Right cardiac atrium (tissue), 5 donors: ENCODE measurements around the gene RHBDL2. TPM values are rescaled to one million over a fixed set of nuclear protein-coding genes. Genes with fewer than 3 reads are reported as not detected.

Source experiments
- ATAC-seq, 2 donors: fragments of 200-7000 bp; cut with Tn5 transposase; one replicate each; pipeline versions ENCODE4 v1.8.0 to v1.9.1; 2020; ENCODE audit warnings: moderate library complexity in 2 of 2, mild to moderate bottlenecking in 1 of 2
- DNase-seq, 3 donors: peaks; one replicate each; pipeline ENCODE4 v3.0.0-alpha.2; 2020
- H3K27ac ChIP-seq: one replicate; pipeline ENCODE4 v1.5.1; 2013; ENCODE audit warnings: mild to moderate bottlenecking, low read length, control low read depth, moderate library complexity
- H3K27me3 ChIP-seq: one replicate; pipeline ENCODE4 v1.6.1; 2013; ENCODE audit not compliant: control insufficient read depth, insufficient read depth
- H3K4me1 ChIP-seq: one replicate; pipeline ENCODE4 v1.6.1; 2013; ENCODE audit warnings: low read length; ENCODE audit not compliant: control insufficient read depth, insufficient read depth
- H3K4me3 ChIP-seq: one replicate; pipeline ENCODE4 v1.5.1; 2013; ENCODE audit warnings: low read length, control low read depth
- H3K9me3 ChIP-seq: one replicate; pipeline ENCODE4 v1.6.1; 2013; ENCODE audit warnings: low read length; ENCODE audit not compliant: control insufficient read depth
- WGBS: extraction: QIAGEN DNeasy Blood & Tissue Kit; methylation state at CpG from one replicate; pipeline ENCODE4 v1.1.7; 2013; 5-methylcytosine and 5-hydroxymethylcytosine counted together
- intact Hi-C, 4 donors: fragments of 100-400 bp; cut with DNase I; formaldehyde crosslinking; loops; one replicate each; pipeline versions ENCODE4 v1.11.0 to v1.14.0; 2022 to 2023
- polyA plus RNA-seq: library from polyadenylated mRNA; stranded (reverse); fragments of 200-250 nt; gene quantifications from one replicate; pipeline ENCODE4 v1.2.3, GENCODE V29; 2013
- total RNA-seq, 4 donors: library from RNA; stranded (reverse); fragmentation: NEBNext Ultra II Directional; extraction: Animal tissue kit (Norgen Biotek cat#: 25700); gene quantifications; one replicate each; pipeline ENCODE4 v1.2.1, GENCODE V29; 2021
- donor health status: healthy with polysubstance abuse.
- donor health status: DM: no; HTN: yes; CAD: no.
- donor health status: DM: no; HTN: no; CAD: no.
- donor health status: DM: no; HTN: yes; CAD: no; lungs with severe emphysema.
- donor health status: DM: yes; HTN: yes; CAD: no.

RHBDL2 gene
- total and polyA plus RNA-seq, 5 donors = 0.23 to 0.39 (median 0.26) TPM; not detected in 1

- Histone ChIP-seq H3K4me1 (no peaks in the 10 kb centered on the region), H3K27me3 (no peaks in the 10 kb centered on the region), H3K4me3 (no peak overlapping the region), H3K27ac (no peak overlapping the region), H3K9me3 (no peaks in the 10 kb centered on the region)
- over 99% methylated on average over 2 of the region's 2 CpGs for WGBS
- intact Hi-C loops = no loop called here
- DNase-seq = no peak
- no peak for ATAC-seq
These were observed 35.6 kb downstream of the RHBDL2 start for GRCh38 chr1:38905985-38906384.

- Histone ChIP-seq H3K27me3 (no peaks in the 10 kb centered on the region), H3K27ac (no peak overlapping the region), H3K4me1 (peaks cover 2% of the 10 kb centered on the region), H3K4me3 (no peak overlapping the region), H3K9me3 (no peaks in the 10 kb centered on the region)
- 51% methylated on average over 4 of the region's 4 CpGs for WGBS
- ATAC-seq = peak in 1 of 2 donors; percentile 56
- no peak for DNase-seq
- intact Hi-C loops = no loop called here
These were observed 42.1 kb downstream of the RHBDL2 start for GRCh38 chr1:38899560-38899959.

GRCh38 chr1:38898653-38899230 lies 42.9 kb downstream of the RHBDL2 start:
- intact Hi-C loops = no loop called here
- no peaks in the 10 kb centered on the region for H3K9me3 ChIP-seq
- H3K27ac ChIP-seq = no peak overlapping the region
- no peaks in the 10 kb centered on the region for H3K27me3 ChIP-seq
- DNase-seq (no peak), ATAC-seq (no peak)
- H3K4me1 ChIP-seq = peaks cover 2% of the 10 kb centered on the region
- no peak overlapping the region for H3K4me3 ChIP-seq

GRCh38 chr1:38896169-38896568 lies 45.5 kb downstream of the RHBDL2 start:
- Histone ChIP-seq H3K9me3 (no peaks in the 10 kb centered on the region), H3K4me1 (peaks cover 2% of the 10 kb centered on the region), H3K27ac (no peak overlapping the region), H3K4me3 (no peak overlapping the region), H3K27me3 (no peaks in the 10 kb centered on the region)
- 83% methylated on average over 2 of the region's 2 CpGs for WGBS
- DNase-seq (no peak), ATAC-seq (no peak)
- intact Hi-C loops = no loop called here

- Histone ChIP-seq H3K27ac (no peak overlapping the region), H3K4me1 (no peaks in the 10 kb centered on the region), H3K4me3 (no peak overlapping the region), H3K27me3 (no peaks in the 10 kb centered on the region), H3K9me3 (no peaks in the 10 kb centered on the region)
- DNase-seq (no peak), ATAC-seq (no peak)
- intact Hi-C loops = no loop called here
- 82% methylated on average over 1 of the region's 1 CpG for WGBS
These were observed 48.7 kb downstream of the RHBDL2 start for GRCh38 chr1:38892976-38893375.

- no peaks in the 10 kb centered on the region for H3K27me3 ChIP-seq
- DNase-seq (no peak), ATAC-seq (no peak)
- no peak overlapping the region for H3K27ac ChIP-seq
- intact Hi-C loops = no loop called here
- H3K4me3 ChIP-seq = no peak overlapping the region
- no peaks in the 10 kb centered on the region for H3K9me3 ChIP-seq
- no peaks in the 10 kb centered on the region for H3K4me1 ChIP-seq
- WGBS = 87% methylated on average over 1 of the region's 1 CpG
These were observed 49.9 kb downstream of the RHBDL2 start for GRCh38 chr1:38891753-38892152.

- intact Hi-C loops = no loop called here
- H3K4me3 ChIP-seq = no peak overlapping the region
- no peaks in the 10 kb centered on the region for H3K27me3 ChIP-seq
- no peak for DNase-seq
- ATAC-seq = no peak
- no peak overlapping the region for H3K27ac ChIP-seq
- H3K4me1 ChIP-seq = no peaks in the 10 kb centered on the region
- no peaks in the 10 kb centered on the region for H3K9me3 ChIP-seq
- WGBS = 71% methylated on average over 5 of the region's 5 CpGs
These were observed 52.0 kb downstream of the RHBDL2 start for GRCh38 chr1:38889589-38889988.

- Histone ChIP-seq H3K9me3 (no peaks in the 10 kb centered on the region), H3K27me3 (no peaks in the 10 kb centered on the region), H3K27ac (no peak overlapping the region), H3K4me3 (no peak overlapping the region), H3K4me1 (no peaks in the 10 kb centered on the region)
- no peak for DNase-seq
- ATAC-seq = no peak
- intact Hi-C loops = no loop called here
- WGBS = 85% methylated on average over 9 of the region's 9 CpGs
These were observed 53.0 kb downstream of the RHBDL2 start for GRCh38 chr1:38888423-38889333.

- no peak overlapping the region for H3K27ac ChIP-seq
- ATAC-seq (no peak), DNase-seq (no peak)
- H3K27me3 ChIP-seq = no peaks in the 10 kb centered on the region
- H3K9me3 ChIP-seq = no peaks in the 10 kb centered on the region
- no peaks in the 10 kb centered on the region for H3K4me1 ChIP-seq
- intact Hi-C loops = no loop called here
- WGBS = 91% methylated on average over 2 of the region's 2 CpGs
- H3K4me3 ChIP-seq = no peak overlapping the region
These were observed 56.5 kb downstream of the RHBDL2 start for GRCh38 chr1:38885092-38885491.

- intact Hi-C loops = no loop called here
- Histone ChIP-seq H3K4me1 (no peaks in the 10 kb centered on the region), H3K9me3 (no peaks in the 10 kb centered on the region), H3K27ac (no peak within 1 kb of the TSS), H3K27me3 (no peaks in the 10 kb centered on the region), H3K4me3 (no peak within 1 kb of the TSS)
- no peak for ATAC-seq
- DNase-seq = no peak
These were observed 60.1 kb downstream of the RHBDL2 start, which contains the start of gene GJA9 for GRCh38 chr1:38881487-38881886. GJA9 (minus strand) TSS chr1:38881587; CDS start chr1:38876098, 5,489 bp downstream.

GRCh38 chr1:38875811-38876210 lies 65.8 kb downstream of the RHBDL2 start:
- Histone ChIP-seq H3K27me3 (no peaks in the 10 kb centered on the region), H3K27ac (no peak overlapping the region), H3K4me3 (no peak overlapping the region), H3K4me1 (no peaks in the 10 kb centered on the region), H3K9me3 (no peaks in the 10 kb centered on the region)
- ATAC-seq (no peak), DNase-seq (no peak)
- 79% methylated on average over 2 of the region's 2 CpGs for WGBS
- intact Hi-C loops = no loop called here
